Left lung (tissue), 10 donors: Measurements from ENCODE around the gene TENM4. TPM values are rescaled to one million over a fixed set of nuclear protein-coding genes. Genes with fewer than 3 reads are reported as not detected.

Experiments used
- ATAC-seq: fragments of 200-7000 bp; cut with Tn5 transposase; one replicate; pipeline ENCODE4 v1.9.1; 2020; ENCODE audit warnings: moderate library complexity
- DNase-seq, 4 donors: peaks; one replicate each; pipeline ENCODE4 v3.0.0-alpha.2; 2013 to 2020
- H3K27ac ChIP-seq, 2 donors: fragments of 200-600 bp; sonication (generic) in 1 of 2; one replicate each; pipeline versions ENCODE4 v1.5.0 to v1.8.0; 2020 to 2021
- H3K27me3 ChIP-seq, 2 donors: fragments of 200-600 bp; sonication (generic) in 1 of 2; one replicate each; pipeline versions ENCODE4 v1.5.0 to v1.8.0; 2020 to 2021
- H3K36me3 ChIP-seq, 2 donors: fragments of 200-600 bp; sonication (generic) in 1 of 2; one replicate each; pipeline versions ENCODE4 v1.5.0 to v1.8.0; 2020 to 2021
- H3K4me1 ChIP-seq, 2 donors: fragments of 200-600 bp; one replicate each; pipeline ENCODE4 v1.8.0; 2021
- H3K4me3 ChIP-seq, 2 donors: fragments of 200-600 bp; sonication (generic) in 1 of 2; one replicate each; pipeline versions ENCODE4 v1.5.0 to v1.8.0; 2020 to 2021; ENCODE audit warnings: mild to moderate bottlenecking in 1 of 2
- H3K9me3 ChIP-seq, 2 donors: fragments of 200-600 bp; sonication (generic) in 1 of 2; one replicate each; pipeline versions ENCODE4 v1.5.0 to v1.8.0; 2020 to 2021
- intact Hi-C, 2 donors: fragments of 100-400 bp; cut with DNase I; formaldehyde crosslinking; loops; one replicate each; pipeline versions ENCODE4 v1.11.2 to v1.14.2; 2022
- polyA plus RNA-seq, 6 donors: library from polyadenylated mRNA; unstranded; fragments of 120-200 nt; gene quantifications; one replicate each; pipeline ENCODE4 v1.2.1, GENCODE V29; 2013; ENCODE audit not compliant: insufficient read length in 6 of 6
- total RNA-seq, 2 donors: library from RNA; stranded (reverse); fragmentation: NEBNext Ultra II Directional; extraction: Animal tissue kit (Norgen Biotek cat#: 25700); gene quantifications; one replicate each; pipeline ENCODE4 v1.2.1, GENCODE V29; 2021
- TF ChIP-seq, protein P1 (sequence below), 2 donors: fragments of 200-600 bp; sonication (generic) in 1 of 2; IDR thresholded peaks; one replicate each; pipeline versions ENCODE4 v1.5.0 to v1.8.0; 2021; ENCODE audit warnings: antibody characterized with exemption in 2 of 2
- donor health status: DM: no; HTN: yes; CAD: no.
- donor health status: DM: no; HTN: no; CAD: no.

The TENM4 gene
- total and polyA plus RNA-seq, 8 donors = 3.4 to 7.1 (median 5.2) TPM

- H3K4me3 ChIP-seq = no peak overlapping the region
- no peaks in the 10 kb centered on the region for H3K4me1 ChIP-seq
- no peaks in the 10 kb centered on the region for H3K9me3 ChIP-seq
- TF ChIP-seq, protein P1, sequence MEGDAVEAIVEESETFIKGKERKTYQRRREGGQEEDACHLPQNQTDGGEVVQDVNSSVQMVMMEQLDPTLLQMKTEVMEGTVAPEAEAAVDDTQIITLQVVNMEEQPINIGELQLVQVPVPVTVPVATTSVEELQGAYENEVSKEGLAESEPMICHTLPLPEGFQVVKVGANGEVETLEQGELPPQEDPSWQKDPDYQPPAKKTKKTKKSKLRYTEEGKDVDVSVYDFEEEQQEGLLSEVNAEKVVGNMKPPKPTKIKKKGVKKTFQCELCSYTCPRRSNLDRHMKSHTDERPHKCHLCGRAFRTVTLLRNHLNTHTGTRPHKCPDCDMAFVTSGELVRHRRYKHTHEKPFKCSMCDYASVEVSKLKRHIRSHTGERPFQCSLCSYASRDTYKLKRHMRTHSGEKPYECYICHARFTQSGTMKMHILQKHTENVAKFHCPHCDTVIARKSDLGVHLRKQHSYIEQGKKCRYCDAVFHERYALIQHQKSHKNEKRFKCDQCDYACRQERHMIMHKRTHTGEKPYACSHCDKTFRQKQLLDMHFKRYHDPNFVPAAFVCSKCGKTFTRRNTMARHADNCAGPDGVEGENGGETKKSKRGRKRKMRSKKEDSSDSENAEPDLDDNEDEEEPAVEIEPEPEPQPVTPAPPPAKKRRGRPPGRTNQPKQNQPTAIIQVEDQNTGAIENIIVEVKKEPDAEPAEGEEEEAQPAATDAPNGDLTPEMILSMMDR (IDR thresholded peaks at IDR 0.05) = no peak
- H3K27ac ChIP-seq = no peak overlapping the region
- DNase-seq (no peak), ATAC-seq (no peak)
- H3K27me3 ChIP-seq = peaks cover 0 to 17% of the 10 kb centered on the region in 2 donors
- H3K36me3 ChIP-seq = no peaks in the 10 kb centered on the region
- intact Hi-C loops = no loop called here
These were observed 744.7 kb downstream of the TENM4 start for GRCh38 chr11:78696177-78696576.

- Histone ChIP-seq H3K9me3 (no peaks in the 10 kb centered on the region), H3K4me1 (no peaks in the 10 kb centered on the region), H3K36me3 (no peaks in the 10 kb centered on the region), H3K27ac (no peak overlapping the region), H3K27me3 (peaks cover 0 to 17% of the 10 kb centered on the region in 2 donors), H3K4me3 (no peak overlapping the region)
- TF ChIP-seq, protein P1 (IDR thresholded peaks at IDR 0.05) = no peak
- peak in 1 of 4 donors; percentile 4 for DNase-seq
- ATAC-seq = no peak
- intact Hi-C loops = no loop called here
These were observed 746.7 kb downstream of the TENM4 start for GRCh38 chr11:78694152-78694551.

DNA sequence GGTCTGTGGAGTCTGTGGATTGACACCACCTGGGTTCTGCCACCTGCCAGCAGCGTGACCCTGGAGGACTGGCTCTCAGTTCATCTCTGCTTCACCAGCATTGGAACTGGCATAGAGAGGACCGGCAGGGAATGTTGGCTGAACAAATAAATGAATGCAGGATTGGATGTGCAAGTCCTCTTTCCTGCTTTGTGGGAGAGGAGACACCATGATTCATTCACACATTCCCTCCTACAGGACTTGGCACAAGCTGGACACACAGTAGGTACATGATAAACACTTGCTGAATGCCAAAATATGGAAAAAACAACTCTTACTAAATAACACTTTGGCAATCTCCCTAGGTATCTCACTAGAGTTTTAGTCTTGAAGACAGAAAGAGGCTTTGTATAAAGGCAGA, 749.6 kb downstream of the TENM4 start:
- H3K9me3 ChIP-seq = no peaks in the 10 kb centered on the region
- no peaks in the 10 kb centered on the region for H3K4me1 ChIP-seq
- no peak overlapping the region for H3K27ac ChIP-seq
- ATAC-seq (no peak), DNase-seq (no peak)
- intact Hi-C loops = no loop called here
- H3K4me3 ChIP-seq = no peak overlapping the region
- TF ChIP-seq, protein P1 (IDR thresholded peaks at IDR 0.05) = no peak
- no peaks in the 10 kb centered on the region for H3K27me3 ChIP-seq
- H3K36me3 ChIP-seq = no peaks in the 10 kb centered on the region

GRCh38 chr11:78690352-78690987, 750.4 kb downstream of the TENM4 start:
- no peaks in the 10 kb centered on the region for H3K4me1 ChIP-seq
- intact Hi-C loops = no loop called here
- no peaks in the 10 kb centered on the region for H3K9me3 ChIP-seq
- no peaks in the 10 kb centered on the region for H3K27me3 ChIP-seq
- TF ChIP-seq, protein P1 (IDR thresholded peaks at IDR 0.05) = no peak
- H3K4me3 ChIP-seq = no peak overlapping the region
- DNase-seq = no peak
- H3K36me3 ChIP-seq = no peaks in the 10 kb centered on the region
- no peak for ATAC-seq
- H3K27ac ChIP-seq = no peak overlapping the region

GRCh38 chr11:78689585-78690153, 751.2 kb downstream of the TENM4 start:
- Histone ChIP-seq H3K27me3 (no peaks in the 10 kb centered on the region), H3K9me3 (no peaks in the 10 kb centered on the region), H3K36me3 (no peaks in the 10 kb centered on the region), H3K4me1 (no peaks in the 10 kb centered on the region), H3K27ac (no peak overlapping the region), H3K4me3 (no peak overlapping the region)
- DNase-seq (no peak), ATAC-seq (no peak)
- TF ChIP-seq, protein P1 (IDR thresholded peaks at IDR 0.05) = no peak
- intact Hi-C loops = no loop called here
